Femur (tissue), 1 donor: ENCODE data around the gene TMEM121B.
A peak's percentile ranks its signal among the peaks of the same experiment; 100 is the strongest.
"Not testable (repeated sequence)": the region's sequence is repeated elsewhere in the genome, so short reads cannot be mapped to it uniquely, and the experiment has no call there.

ENCODE experiments used
- DNase-seq: peaks from one replicate; pipeline ENCODE4 v3.0.0-alpha.2; 2017

The TMEM121B gene

GRCh38 chr22:17121233-17122195 lies at the start of gene TMEM121B:
TSS of gene TMEM121B (minus strand) at chr22:17121360. CDS start at chr22:17121127, 233 bp downstream.
- DNase-seq, result peak; percentile 79

- no peak for DNase-seq
These were observed 46.3 kb upstream of the TMEM121B start for GRCh38 chr22:17167486-17167885.

GRCh38 chr22:17164392-17165024 lies 43.3 kb upstream of the TMEM121B start:
- DNase-seq, result no peak

GRCh38 chr22:17162731-17163130 lies 41.6 kb upstream of the TMEM121B start:
- no peak for DNase-seq

- no peak for DNase-seq
These were observed 40.8 kb upstream of the TMEM121B start for GRCh38 chr22:17161991-17162390.

GRCh38 chr22:17159504-17159951 lies 38.4 kb upstream of the TMEM121B start:
- DNase-seq, result peak; percentile 55

- DNase-seq, result peak; percentile 94
These were observed 37.7 kb upstream of the TMEM121B start, which contains the start of gene HDHD5 for GRCh38 chr22:17158568-17159503. TSS of gene HDHD5 (minus strand) at chr22:17159277. CDS start at chr22:17159251, 26 bp downstream.

GRCh38 chr22:17158176-17158567 lies 37.0 kb upstream of the TMEM121B start:
- no peak for DNase-seq

GRCh38 chr22:17157714-17158113 lies 36.6 kb upstream of the TMEM121B start:
- DNase-seq, result no peak

- DNase-seq, result no peak
These were observed 34.8 kb upstream of the TMEM121B start for GRCh38 chr22:17155941-17156340.

- DNase-seq, result no peak
These were observed 31.8 kb upstream of the TMEM121B start for GRCh38 chr22:17152971-17153370.

GRCh38 chr22:17152340-17152739 lies 31.2 kb upstream of the TMEM121B start:
- no peak for DNase-seq

- DNase-seq, result no peak
These were observed 28.1 kb upstream of the TMEM121B start for GRCh38 chr22:17149076-17149815.

GRCh38 chr22:17147458-17147857 lies 26.3 kb upstream of the TMEM121B start:
- DNase-seq, result not testable (repeated sequence)

GRCh38 chr22:17145021-17145680 lies 24.0 kb upstream of the TMEM121B start:
- DNase-seq, result no peak

- no peak for DNase-seq
These were observed 22.7 kb upstream of the TMEM121B start for GRCh38 chr22:17143826-17144225.

- no peak for DNase-seq
These were observed 21.9 kb upstream of the TMEM121B start for GRCh38 chr22:17143101-17143500.

- DNase-seq, result no peak
These were observed 19.9 kb upstream of the TMEM121B start for GRCh38 chr22:17140826-17141766.

GRCh38 chr22:17140022-17140421 lies 18.9 kb upstream of the TMEM121B start:
- DNase-seq, result no peak

- no peak for DNase-seq
These were observed 17.4 kb upstream of the TMEM121B start for GRCh38 chr22:17138513-17138912.
